GM21447 (cell line): ENCODE results near the gene COL23A1.

Experiments
- ATAC-seq: cut with Tn5 transposase; IDR thresholded peaks from one replicate; pipeline ENCODE4 v1.9.1; 2021; ENCODE audit not compliant: unreplicated experiment

COL23A1 gene

GRCh38 chr5:178429491-178430185, 160.6 kb downstream of the COL23A1 start:
- ATAC-seq: no peak

GRCh38 chr5:178429156-178429468, 161.1 kb downstream of the COL23A1 start:
- no peak for ATAC-seq

DNA sequence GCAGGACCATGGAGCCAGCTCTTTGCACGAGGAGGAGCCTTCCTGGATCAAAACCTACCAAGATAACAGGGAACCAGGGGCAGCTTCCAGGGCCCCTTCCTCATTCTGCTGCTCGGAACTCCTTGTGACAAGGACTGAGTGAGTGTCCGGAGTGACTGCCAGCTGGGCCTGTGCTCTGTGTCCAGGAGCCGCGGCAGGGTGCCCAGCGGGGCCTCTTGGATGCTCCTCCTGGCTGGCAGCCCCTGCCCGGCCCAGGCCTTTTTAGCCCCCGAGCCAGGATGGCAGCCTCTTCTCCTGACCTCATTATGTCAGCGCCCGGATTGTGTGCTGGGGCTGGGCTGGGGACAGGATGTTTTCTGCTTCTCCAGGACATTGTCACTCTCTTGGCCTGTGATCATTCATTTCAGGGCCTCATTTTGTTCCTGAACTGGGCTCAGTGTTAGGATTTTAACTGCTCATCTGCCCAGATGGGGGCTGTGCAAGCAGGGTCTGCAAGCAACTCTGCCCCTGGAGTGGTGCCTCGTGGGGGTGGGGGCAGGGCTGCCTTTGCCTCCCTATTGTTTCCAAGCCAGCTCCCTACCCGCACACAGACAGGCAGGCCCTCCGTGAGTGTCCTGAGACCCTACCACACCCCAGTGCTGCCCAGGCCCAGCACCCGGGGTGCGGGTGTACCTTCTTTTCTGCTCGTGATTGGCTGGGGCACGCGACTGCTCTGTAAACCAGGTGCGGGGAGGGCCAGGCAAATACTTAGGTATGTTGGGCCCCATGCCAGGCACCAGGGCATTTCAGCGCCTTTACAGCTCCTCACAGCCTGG, 161.6 kb downstream of the COL23A1 start:
- ATAC-seq: no peak

GRCh38 chr5:178427576-178428197, 162.5 kb downstream of the COL23A1 start:
- ATAC-seq: no peak

- no peak for ATAC-seq
Measured at GRCh38 chr5:178426326-178427130, 163.7 kb downstream of the COL23A1 start.

DNA sequence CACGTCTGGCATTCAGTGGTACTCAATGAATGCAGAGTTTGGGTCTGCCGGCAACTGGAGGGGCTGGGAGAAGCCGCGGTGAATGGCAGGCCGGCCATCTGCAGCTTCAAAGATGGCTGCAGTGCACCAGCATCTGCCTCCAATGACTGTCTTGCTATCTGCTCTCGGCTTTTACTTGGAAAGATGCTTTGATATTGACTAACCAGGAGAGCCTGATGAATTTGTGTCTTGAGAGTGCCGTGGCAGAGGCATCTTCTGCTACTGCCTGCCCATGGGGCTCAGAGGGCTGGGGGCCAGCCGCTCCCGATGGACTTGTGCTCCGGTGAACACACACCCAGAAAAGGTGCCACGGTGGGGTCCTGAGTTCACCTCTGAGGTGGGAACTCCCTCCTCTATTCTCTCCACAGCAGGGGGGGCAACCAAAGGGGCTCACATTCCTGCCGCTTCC, 164.5 kb downstream of the COL23A1 start:
- ATAC-seq: no peak

DNA sequence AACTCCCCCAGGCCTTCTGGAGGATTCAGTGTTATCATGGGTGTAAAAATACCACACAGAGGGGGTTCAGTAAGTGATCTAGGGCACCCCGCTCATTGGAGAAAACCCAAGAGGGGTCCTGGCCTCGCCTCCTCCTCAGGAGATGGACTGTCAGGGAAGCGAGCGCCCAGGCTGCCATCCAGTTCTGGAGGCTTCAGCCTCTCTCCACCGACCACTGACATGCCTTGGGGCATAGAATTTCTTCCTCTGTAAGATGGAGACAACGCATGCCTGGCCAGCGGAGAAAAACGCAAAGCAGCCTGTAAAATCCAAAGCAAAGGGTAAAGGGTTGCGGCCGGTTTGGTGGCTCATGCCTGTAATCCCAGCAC, 165.4 kb downstream of the COL23A1 start:
- no peak for ATAC-seq

DNA sequence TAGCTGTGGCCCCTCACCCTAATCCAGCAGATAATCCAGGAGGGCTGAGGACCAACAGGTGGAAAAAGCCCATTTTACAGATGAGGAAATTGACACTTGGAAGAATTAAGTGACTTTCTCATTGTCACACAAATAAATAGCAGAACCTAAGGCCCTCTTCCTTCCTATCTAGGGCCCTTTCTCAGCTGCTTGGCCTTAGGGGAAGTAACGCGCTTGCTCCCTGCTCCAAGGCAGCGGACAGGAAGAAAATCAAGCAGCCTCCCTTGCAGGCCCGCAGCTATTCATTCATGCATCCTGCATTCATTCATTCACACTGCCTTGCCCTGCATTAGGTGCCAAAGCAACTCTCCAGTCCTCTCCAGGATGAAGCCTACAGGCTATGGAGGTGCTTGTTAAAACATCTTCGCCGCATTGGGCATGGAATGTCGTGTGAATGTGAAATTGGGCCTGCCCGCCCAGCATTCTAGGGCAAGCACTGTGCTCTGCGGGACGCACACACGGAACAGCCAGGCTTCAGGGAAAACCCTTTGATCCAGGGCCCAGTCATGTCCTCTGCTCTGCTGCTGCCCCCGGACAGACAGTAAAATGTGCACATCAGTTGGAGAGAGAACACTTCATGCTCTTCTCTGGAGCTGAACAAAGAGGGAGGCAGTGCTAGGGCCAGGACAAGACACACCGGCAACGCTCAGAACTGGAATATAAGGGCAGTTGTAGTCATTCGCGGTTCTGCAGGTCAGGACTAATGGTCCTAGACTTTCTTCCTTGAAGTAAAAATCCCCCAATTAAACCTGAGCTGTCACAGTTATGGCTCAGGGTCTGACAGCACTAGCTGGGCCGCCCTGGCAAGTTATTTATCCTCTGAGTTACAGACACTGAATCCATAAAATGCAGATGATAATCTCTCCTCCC, 166.0 kb downstream of the COL23A1 start:
- ATAC-seq: no peak

DNA sequence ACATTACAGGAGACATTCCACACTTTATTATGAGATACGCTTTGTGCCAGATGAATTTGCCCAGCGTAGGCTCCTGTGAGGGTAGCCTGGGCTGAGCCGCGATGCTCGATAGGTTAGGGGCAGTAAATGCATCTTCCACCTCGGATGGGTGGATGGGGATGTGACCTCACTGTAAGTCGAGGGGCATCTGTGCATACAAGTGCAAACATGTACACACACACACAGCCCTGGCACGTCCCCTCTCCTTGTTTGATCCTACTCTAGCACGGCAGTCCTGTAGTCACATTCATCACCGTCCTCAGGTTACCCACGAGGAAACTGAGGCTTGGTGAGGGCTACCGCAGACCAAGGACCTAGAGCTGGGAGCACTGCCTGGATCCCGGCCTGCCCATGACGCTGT, 166.8 kb downstream of the COL23A1 start:
- no peak for ATAC-seq

- ATAC-seq: no peak
Measured at GRCh38 chr5:178422400-178422775, 167.8 kb downstream of the COL23A1 start.

DNA sequence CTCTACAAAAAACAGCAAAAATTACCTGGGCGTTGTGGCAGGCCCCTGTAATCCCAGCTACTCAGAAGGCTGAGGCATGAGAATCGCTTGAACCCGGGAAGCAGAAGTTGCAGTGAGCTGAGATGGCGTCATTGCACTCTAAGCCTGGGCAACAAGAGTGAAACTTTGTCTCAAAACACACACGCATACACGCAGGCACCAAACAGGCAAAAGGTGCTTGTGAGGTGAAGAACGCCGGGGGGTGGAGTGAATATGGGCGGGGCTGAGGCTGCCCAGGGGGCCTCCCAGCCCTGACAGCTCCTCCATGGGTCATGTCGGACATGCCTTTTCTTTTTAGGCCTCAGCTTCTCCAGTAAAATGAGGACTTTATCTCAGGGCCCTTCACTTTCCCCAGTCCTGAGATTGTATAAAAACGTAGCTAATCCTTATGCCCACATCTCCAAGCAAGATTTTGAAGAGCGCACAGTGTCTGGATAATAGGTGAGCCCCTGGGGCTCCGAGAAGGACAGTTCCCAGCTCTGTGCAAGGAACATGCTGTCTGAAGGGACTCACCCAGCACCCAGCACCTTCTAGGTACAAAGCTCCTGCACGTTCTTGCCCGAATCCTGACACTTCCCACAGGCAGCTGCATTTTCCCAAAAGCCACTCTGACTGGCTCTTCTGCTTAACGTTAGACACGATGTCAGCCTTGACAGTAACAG, 168.3 kb downstream of the COL23A1 start:
- no peak for ATAC-seq

DNA sequence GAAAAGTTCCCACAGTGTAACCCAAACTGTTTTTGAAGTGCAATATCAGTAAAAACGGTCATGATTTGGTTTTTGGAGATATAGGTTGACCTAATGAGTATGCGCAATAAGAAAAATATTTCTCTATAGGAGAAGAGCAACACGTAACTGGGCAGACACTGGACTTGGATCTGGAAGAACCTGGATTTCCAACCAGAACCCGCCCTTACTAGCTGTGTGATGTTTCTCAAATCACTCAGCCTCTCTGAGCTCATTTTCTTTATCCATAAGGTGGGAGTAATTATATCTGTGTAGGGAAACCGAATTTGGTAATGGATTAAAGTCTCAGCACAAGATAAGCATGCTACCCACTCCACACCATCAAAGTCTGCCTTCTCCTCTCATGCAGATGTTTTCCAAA, 169.1 kb downstream of the COL23A1 start:
- ATAC-seq: no peak

- no peak for ATAC-seq
Measured at GRCh38 chr5:178420354-178420781, 169.8 kb downstream of the COL23A1 start.

GRCh38 chr5:178419651-178420050, 170.5 kb downstream of the COL23A1 start:
- ATAC-seq: no peak

DNA sequence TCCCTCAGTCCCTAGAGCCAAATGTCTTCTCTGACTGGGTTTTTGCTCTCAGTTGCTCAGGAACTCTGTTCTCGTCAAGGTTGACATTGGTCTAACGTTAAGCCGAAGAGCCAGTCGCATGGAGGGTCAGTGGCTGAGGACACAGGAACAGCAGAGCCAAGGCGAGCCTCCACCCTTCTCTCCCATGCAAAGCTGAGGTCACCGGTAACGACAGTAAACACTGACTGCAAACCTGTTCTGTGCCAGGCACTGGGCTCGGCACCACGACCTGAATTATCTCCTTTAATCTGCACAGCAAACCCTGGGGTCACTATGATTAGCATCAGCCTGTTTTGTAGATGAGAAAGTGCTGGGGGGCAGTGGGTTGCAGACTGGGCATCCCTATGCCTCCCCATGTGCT, 171.0 kb downstream of the COL23A1 start:
- no peak for ATAC-seq

- no peak for ATAC-seq
Measured at GRCh38 chr5:178418471-178419010, 171.7 kb downstream of the COL23A1 start.

GRCh38 chr5:178418031-178418430, 172.2 kb downstream of the COL23A1 start:
- ATAC-seq: no peak

- ATAC-seq: no peak
Measured at GRCh38 chr5:178417391-178417811, 172.8 kb downstream of the COL23A1 start.

- no peak for ATAC-seq
Measured at GRCh38 chr5:178416919-178417318, 173.3 kb downstream of the COL23A1 start.
